ENCODE measurements around the gene RTL1. TPM values are rescaled to one million over a fixed set of nuclear protein-coding genes. Genes with fewer than 3 reads are reported as not detected.

The RTL1 gene
- total and polyA plus RNA-seq, 10 of the 15 experiments (the other 5 are each of a cell fraction or from before 2014, with no cell fraction given) = not detected

- H3K9me3 ChIP-seq (replicated peaks; ENCODE audit: control insufficient read depth, insufficient read depth, low read length) = no peaks in the 10 kb centered on the region
- SMC1A ChIA-PET (ENCODE audit: uncharacterized antibody, unreplicated experiment) = no interaction called here
- no peaks in the 10 kb centered on the region for H3K27me3 ChIP-seq (replicated peaks in 1 of 2; ENCODE audit: control insufficient read depth in 2 of 2, insufficient read depth in 2 of 2, low read length in 1 of 2)
- no peak overlapping the region for H3K4me3 ChIP-seq
- FAIRE-seq (no peak), ATAC-seq (no peak), DNase-seq (ENCODE audit: low read depth, low spot score) (no peak)
- RAD21 ChIA-PET (ENCODE audit: unreplicated experiment) = no interaction called here
- TF ChIP-seq, protein P1, sequence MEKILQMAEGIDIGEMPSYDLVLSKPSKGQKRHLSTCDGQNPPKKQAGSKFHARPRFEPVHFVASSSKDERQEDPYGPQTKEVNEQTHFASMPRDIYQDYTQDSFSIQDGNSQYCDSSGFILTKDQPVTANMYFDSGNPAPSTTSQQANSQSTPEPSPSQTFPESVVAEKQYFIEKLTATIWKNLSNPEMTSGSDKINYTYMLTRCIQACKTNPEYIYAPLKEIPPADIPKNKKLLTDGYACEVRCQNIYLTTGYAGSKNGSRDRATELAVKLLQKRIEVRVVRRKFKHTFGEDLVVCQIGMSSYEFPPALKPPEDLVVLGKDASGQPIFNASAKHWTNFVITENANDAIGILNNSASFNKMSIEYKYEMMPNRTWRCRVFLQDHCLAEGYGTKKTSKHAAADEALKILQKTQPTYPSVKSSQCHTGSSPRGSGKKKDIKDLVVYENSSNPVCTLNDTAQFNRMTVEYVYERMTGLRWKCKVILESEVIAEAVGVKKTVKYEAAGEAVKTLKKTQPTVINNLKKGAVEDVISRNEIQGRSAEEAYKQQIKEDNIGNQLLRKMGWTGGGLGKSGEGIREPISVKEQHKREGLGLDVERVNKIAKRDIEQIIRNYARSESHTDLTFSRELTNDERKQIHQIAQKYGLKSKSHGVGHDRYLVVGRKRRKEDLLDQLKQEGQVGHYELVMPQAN (conservative IDR thresholded peaks at IDR 0.05) = no peak
- TF ChIP-seq, protein P2, sequence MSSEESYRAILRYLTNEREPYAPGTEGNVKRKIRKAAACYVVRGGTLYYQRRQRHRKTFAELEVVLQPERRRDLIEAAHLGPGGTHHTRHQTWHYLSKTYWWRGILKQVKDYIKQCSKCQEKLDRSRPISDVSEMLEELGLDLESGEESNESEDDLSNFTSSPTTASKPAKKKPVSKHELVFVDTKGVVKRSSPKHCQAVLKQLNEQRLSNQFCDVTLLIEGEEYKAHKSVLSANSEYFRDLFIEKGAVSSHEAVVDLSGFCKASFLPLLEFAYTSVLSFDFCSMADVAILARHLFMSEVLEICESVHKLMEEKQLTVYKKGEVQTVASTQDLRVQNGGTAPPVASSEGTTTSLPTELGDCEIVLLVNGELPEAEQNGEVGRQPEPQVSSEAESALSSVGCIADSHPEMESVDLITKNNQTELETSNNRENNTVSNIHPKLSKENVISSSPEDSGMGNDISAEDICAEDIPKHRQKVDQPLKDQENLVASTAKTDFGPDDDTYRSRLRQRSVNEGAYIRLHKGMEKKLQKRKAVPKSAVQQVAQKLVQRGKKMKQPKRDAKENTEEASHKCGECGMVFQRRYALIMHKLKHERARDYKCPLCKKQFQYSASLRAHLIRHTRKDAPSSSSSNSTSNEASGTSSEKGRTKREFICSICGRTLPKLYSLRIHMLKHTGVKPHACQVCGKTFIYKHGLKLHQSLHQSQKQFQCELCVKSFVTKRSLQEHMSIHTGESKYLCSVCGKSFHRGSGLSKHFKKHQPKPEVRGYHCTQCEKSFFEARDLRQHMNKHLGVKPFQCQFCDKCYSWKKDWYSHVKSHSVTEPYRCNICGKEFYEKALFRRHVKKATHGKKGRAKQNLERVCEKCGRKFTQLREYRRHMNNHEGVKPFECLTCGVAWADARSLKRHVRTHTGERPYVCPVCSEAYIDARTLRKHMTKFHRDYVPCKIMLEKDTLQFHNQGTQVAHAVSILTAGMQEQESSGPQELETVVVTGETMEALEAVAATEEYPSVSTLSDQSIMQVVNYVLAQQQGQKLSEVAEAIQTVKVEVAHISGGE (CRISPR knock-in tag; IDR thresholded peaks at IDR 0.05) = no peak
- no peak for TF ChIP-seq BACH1 (IDR thresholded peaks at IDR 0.05; ENCODE audit: borderline replicate concordance)
- TF ChIP-seq SMAD1 (IDR thresholded peaks at IDR 0.05; ENCODE audit: low read depth, partially characterized antibody) = no peak
- TF ChIP-seq HSF1 (IDR thresholded peaks at IDR 0.05; ENCODE audit: low read depth, low read length) = no peak
- TF ChIP-seq RB1 (IDR thresholded peaks at IDR 0.05; ENCODE audit: borderline replicate concordance) = no peak
- TF ChIP-seq CBFB (IDR thresholded peaks at IDR 0.05; ENCODE audit: low read depth) = no peak
- no peak for TF ChIP-seq SUZ12 (IDR thresholded peaks at IDR 0.05; ENCODE audit: unreplicated experiment)
- TF ChIP-seq CHD1 (IDR thresholded peaks at IDR 0.05; ENCODE audit: low read depth, low read length) = no peak
- TF ChIP-seq HDAC2 (IDR thresholded peaks at IDR 0.05) = no peak
- TF ChIP-seq, protein P3, sequence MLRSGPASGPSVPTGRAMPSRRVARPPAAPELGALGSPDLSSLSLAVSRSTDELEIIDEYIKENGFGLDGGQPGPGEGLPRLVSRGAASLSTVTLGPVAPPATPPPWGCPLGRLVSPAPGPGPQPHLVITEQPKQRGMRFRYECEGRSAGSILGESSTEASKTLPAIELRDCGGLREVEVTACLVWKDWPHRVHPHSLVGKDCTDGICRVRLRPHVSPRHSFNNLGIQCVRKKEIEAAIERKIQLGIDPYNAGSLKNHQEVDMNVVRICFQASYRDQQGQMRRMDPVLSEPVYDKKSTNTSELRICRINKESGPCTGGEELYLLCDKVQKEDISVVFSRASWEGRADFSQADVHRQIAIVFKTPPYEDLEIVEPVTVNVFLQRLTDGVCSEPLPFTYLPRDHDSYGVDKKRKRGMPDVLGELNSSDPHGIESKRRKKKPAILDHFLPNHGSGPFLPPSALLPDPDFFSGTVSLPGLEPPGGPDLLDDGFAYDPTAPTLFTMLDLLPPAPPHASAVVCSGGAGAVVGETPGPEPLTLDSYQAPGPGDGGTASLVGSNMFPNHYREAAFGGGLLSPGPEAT (IDR thresholded peaks at IDR 0.05; ENCODE audit: low read depth) = no peak
- TF ChIP-seq EED (IDR thresholded peaks at IDR 0.05; ENCODE audit: low read depth) = no peak
- no peak for TF ChIP-seq SP1 (IDR thresholded peaks at IDR 0.05; ENCODE audit: low read depth, low read length)
- no peak for TF ChIP-seq TCF7 (IDR thresholded peaks at IDR 0.05; ENCODE audit: borderline replicate concordance)
- no peak for TF ChIP-seq SMC3 (IDR thresholded peaks at IDR 0.05; ENCODE audit: borderline replicate concordance, low read length)
- POLR2A ChIA-PET = no interaction called here
- H3K4me2 ChIP-seq (ENCODE audit: control insufficient read depth, insufficient read depth) = no peak overlapping the region
- H3K4me1 ChIP-seq (ENCODE audit: control insufficient read depth, insufficient read depth, low read length) = no peaks in the 10 kb centered on the region
- in situ Hi-C loops (cut with MboI) = no loop called here
- no TSS peak for BruUV-seq (replicated peaks)
- H3K27ac ChIP-seq (ENCODE audit: control insufficient read depth, insufficient read depth) = no peak overlapping the region
- CTCF ChIA-PET = no interaction called here
- no peaks in the 10 kb centered on the region for H3K36me3 ChIP-seq (ENCODE audit: control insufficient read depth in 2 of 2, insufficient read depth in 2 of 2, low read length in 1 of 2)
- WGBS (ENCODE audit: insufficient coverage, insufficient replicate concordance, low lambda C conversion rate, missing lambda C conversion rate) = 17% methylated on average over 17 of the region's 17 CpGs
- intact Hi-C loops (cut with micrococcal nuclease; ENCODE audit: unreplicated experiment) = no loop called here
- H2AFZ ChIP-seq (ENCODE audit: control insufficient read depth, low read depth, low read length) = no peak overlapping the region
- no peaks in the 10 kb centered on the region for H3K79me2 ChIP-seq (ENCODE audit: control insufficient read depth, insufficient read depth, low read length)
- no peaks in the 10 kb centered on the region for H4K20me1 ChIP-seq (ENCODE audit: control insufficient read depth, insufficient read depth)
- H3K9ac ChIP-seq (ENCODE audit: control insufficient read depth, insufficient read depth, low read length) = no peak overlapping the region
Observed at GRCh38 chr14:100892496-100893227, 10.9 kb downstream of the RTL1 start.

All from GM12878 (cell line).